SK-N-MC (cell line): Measurements from ENCODE around the gene TRIM74.
"Not testable (repeated sequence)": the region's sequence is repeated elsewhere in the genome, so short reads cannot be mapped to it uniquely, and the experiment has no call there.

Experiments
- EZH2 ChIP-seq: fragments of 200-600 bp; sonication (generic); IDR thresholded peaks from one replicate; pipeline ENCODE4 v1.6.1; 2017; ENCODE audit warnings: antibody characterized with exemption
- POLR2AphosphoS5 ChIP-seq: IDR thresholded peaks from 2 replicates; pipeline ENCODE4 v1.6.1; 2012; ENCODE audit warnings: mild to moderate bottlenecking, low read depth, low read length, borderline replicate concordance

DNA sequence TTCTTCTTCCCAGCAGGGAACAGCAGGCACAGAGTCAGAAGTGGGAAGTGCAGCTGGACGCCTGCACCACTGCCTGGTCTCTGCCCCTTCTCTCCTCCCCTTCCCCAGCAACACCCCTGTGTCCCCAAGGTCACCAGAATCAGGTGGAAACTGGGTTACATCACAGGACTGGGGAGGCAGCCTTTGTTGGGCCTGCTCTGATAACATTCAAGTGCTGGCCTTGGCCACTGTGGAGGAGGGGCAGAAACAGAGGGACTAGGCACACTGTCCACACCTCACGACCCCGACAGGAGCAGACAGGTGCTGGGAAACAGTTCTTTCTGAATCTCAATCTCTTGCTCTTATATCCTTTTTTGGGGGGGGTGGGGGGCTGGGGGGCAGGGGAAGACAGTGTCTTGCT is 2.4 kb downstream of the TRIM74 start:
- TF ChIP-seq EZH2, POLR2AphosphoS5: not testable (repeated sequence)
